Measurements from ENCODE around the gene TPMT.

The TPMT gene

GRCh38 chr6:18178960-18179615 is 24.2 kb upstream of the TPMT start:
- TF ChIP-seq TAF1 (IDR thresholded peaks at IDR 0.05; ENCODE audit: low read depth) (no peak), ZBTB7A (IDR thresholded peaks at IDR 0.05; ENCODE audit: low read depth) (no peak), YY1 (IDR thresholded peaks at IDR 0.05; ENCODE audit: low read depth) (no peak), CREB1 (IDR thresholded peaks at IDR 0.05; ENCODE audit: low read depth) (no peak), TEAD4 (IDR thresholded peaks at IDR 0.05) (no peak), TCF12 (IDR thresholded peaks at IDR 0.05; ENCODE audit: low read depth) (no peak), NFIC (IDR thresholded peaks at IDR 0.05) (no peak), EP300 (IDR thresholded peaks at IDR 0.05; ENCODE audit: borderline replicate concordance) (no peak), CEBPB (IDR thresholded peaks at IDR 0.05) (no peak), RAD21 (IDR thresholded peaks at IDR 0.05; ENCODE audit: low read depth) (no peak), EGR1 (IDR thresholded peaks at IDR 0.05) (no peak), USF1 (IDR thresholded peaks at IDR 0.05) (no peak), MAX (IDR thresholded peaks at IDR 0.05) (no peak), REST (IDR thresholded peaks at IDR 0.05; ENCODE audit: low read depth) (no peak), FOXM1 (IDR thresholded peaks at IDR 0.05; ENCODE audit: borderline replicate concordance, low read depth) (no peak)

GRCh38 chr6:18177286-18177965 is 22.5 kb upstream of the TPMT start:
- TF ChIP-seq EP300 (IDR thresholded peaks at IDR 0.05; ENCODE audit: borderline replicate concordance) (no peak), NFIC (IDR thresholded peaks at IDR 0.05) (no peak), TCF12 (IDR thresholded peaks at IDR 0.05; ENCODE audit: low read depth) (no peak), TEAD4 (IDR thresholded peaks at IDR 0.05) (no peak), USF1 (IDR thresholded peaks at IDR 0.05) (no peak), REST (IDR thresholded peaks at IDR 0.05; ENCODE audit: low read depth) (no peak), TAF1 (IDR thresholded peaks at IDR 0.05; ENCODE audit: low read depth) (no peak), CREB1 (IDR thresholded peaks at IDR 0.05; ENCODE audit: low read depth) (no peak), FOXM1 (IDR thresholded peaks at IDR 0.05; ENCODE audit: borderline replicate concordance, low read depth) (no peak), MAX (IDR thresholded peaks at IDR 0.05) (no peak), CEBPB (IDR thresholded peaks at IDR 0.05) (no peak), EGR1 (IDR thresholded peaks at IDR 0.05) (no peak), ZBTB7A (IDR thresholded peaks at IDR 0.05; ENCODE audit: low read depth) (no peak), YY1 (IDR thresholded peaks at IDR 0.05; ENCODE audit: low read depth) (no peak), RAD21 (IDR thresholded peaks at IDR 0.05; ENCODE audit: low read depth) (no peak)

GRCh38 chr6:18171871-18172270 is 17.0 kb upstream of the TPMT start:
- no peak for TF ChIP-seq REST (IDR thresholded peaks at IDR 0.05; ENCODE audit: low read depth)
- TF ChIP-seq ZBTB7A (IDR thresholded peaks at IDR 0.05; ENCODE audit: low read depth), result no peak
- TF ChIP-seq TCF12 (IDR thresholded peaks at IDR 0.05; ENCODE audit: low read depth), result no peak

- no peak for TF ChIP-seq NFIC (IDR thresholded peaks at IDR 0.05)
- no peak for TF ChIP-seq CEBPB (IDR thresholded peaks at IDR 0.05)
- TF ChIP-seq EP300 (IDR thresholded peaks at IDR 0.05; ENCODE audit: borderline replicate concordance), result no peak
- TF ChIP-seq YY1 (IDR thresholded peaks at IDR 0.05; ENCODE audit: low read depth), result no peak
- no peak for TF ChIP-seq TAF1 (IDR thresholded peaks at IDR 0.05; ENCODE audit: low read depth)
- TF ChIP-seq ZBTB7A (IDR thresholded peaks at IDR 0.05; ENCODE audit: low read depth), result no peak
- TF ChIP-seq EGR1 (IDR thresholded peaks at IDR 0.05), result no peak
- no peak for TF ChIP-seq TEAD4 (IDR thresholded peaks at IDR 0.05)
Measured at GRCh38 chr6:18168264-18168663, 13.4 kb upstream of the TPMT start.
